NCI-H1105 (cell line): ENCODE measurements around the gene GYS1.
A peak's percentile ranks its signal among the peaks of the same experiment; 100 is the strongest.

Experiments
- DNase-seq: peaks from one replicate; lab custom pipeline; 2025; lab: John Stamatoyannopoulos, UW

Gene GYS1

DNA sequence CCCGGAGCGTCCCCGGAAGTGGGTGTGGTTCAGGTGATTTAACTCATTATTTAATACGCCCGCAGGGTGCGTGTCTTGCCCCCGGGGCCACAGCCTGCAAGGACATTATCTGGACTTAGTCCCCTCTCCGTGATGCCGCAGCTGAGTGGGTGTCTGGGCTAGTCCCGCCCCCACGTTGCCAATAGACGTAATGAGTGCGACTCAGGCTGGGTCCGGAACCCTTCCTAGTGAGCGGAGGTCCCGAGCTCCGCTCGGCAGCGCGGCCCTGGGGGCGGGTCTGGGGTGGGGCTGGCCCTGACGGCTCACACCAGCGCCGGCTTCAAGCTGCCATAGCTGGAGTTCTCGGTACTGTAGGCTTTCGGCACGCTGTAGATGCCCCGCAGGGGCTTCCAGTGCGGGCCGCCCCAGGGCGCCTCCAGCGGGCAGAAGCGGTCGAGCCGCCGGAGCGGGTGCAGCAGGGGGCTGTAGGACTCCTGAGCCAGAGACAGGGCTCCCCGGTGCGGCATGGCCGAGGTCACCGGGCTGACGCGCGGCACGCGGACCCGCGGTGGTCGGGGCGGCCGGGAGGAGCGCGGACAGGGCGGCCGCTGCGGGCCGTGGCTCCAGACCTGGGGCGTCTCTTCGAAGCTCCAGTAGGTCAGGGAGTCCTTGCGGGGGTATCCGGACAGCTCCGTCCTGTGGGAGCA lies 24.7 kb upstream of the GYS1 start:
- peak; percentile 36 for DNase-seq

DNA sequence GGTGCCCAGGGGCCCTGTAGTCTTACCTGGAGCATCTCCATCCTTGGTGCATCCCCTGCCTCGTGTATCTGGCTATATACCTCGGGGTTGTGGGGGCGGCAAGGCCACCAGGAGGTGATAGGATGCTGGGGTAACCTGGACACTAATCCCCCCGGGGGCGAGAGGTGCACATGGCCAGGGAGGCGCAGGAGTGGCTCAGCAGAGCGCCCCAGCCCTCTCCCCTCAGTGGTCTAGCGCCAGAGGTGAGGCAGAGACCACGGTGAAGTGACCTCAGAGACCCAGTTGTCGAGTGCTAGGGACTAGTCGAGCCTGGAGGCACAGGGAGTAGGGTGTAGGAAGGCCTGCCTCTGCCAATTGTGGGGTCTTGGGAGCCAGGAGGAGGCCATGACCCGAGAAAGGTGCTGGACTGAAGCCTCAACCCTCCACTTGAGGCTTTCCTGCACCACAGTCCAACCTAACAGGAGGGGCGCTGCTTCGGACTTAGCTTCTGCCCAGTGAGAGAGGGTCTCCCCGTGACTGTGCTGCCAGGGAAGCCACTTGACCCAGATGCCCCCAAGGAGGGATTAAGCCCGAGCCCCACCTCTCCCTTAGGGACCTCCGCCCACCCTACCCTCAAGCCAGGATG lies 24.0 kb upstream of the GYS1 start, which contains the start of gene LHB:
Gene LHB, minus strand, starts transcription at position 51 of the 625 bp plus-strand sequence. Its CDS starts 10 bp downstream, at position 41.
- DNase-seq: no peak

DNA sequence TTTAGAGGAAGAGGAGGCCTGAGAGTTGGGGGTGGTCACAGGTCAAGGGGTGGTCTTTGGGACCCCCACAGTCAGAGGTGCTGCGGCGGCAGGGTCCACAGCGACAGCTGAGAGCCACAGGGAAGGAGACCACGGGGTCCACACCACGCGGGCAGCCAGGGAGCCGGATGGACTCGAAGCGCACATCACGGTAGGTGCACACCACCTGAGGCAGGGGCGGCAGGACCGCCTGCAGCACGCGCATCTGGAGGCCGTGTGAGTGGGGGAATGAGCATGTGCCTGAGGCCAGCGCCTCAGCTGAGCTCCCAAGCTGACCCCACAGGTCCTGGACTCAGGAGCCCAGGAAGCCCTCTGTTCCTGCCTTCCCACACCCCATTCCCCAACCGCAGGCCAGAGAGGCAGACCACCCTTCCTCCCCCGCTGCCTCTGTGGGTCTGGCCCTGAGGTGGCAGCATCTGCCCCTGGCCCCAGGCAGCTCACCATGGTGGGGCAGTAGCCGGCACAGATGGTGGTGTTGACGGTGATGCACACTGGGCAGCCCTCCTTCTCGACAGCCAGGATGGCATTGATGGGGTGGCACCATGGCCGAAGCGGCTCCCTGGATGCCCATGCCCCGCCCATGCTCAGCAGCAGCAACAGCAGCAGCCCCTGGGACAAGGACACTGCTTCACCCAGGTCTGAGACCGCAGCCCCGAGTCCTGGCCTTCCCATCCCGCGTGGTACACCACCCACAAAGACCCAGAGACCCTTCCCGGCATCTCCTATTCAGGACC lies 23.1 kb upstream of the GYS1 start:
- DNase-seq: no peak

DNA sequence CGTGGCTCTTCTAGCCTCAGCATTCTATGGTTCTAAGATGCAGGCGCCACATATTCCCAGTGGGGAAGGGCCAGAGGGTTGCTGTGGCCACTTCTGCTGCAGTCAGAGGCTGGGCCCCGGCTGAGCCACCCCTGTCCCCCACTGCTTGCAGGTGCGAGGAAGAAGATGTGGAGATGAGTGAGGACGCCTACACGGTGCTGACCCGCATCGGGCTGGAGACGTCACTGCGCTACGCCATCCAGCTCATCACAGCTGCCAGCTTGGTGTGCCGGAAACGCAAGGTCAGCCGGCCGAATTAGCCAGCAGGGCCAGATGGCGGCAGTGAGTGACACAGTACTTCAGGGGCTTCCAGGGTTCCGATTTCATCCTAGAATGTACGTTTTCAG lies 21.8 kb upstream of the GYS1 start:
- no peak for DNase-seq

DNA sequence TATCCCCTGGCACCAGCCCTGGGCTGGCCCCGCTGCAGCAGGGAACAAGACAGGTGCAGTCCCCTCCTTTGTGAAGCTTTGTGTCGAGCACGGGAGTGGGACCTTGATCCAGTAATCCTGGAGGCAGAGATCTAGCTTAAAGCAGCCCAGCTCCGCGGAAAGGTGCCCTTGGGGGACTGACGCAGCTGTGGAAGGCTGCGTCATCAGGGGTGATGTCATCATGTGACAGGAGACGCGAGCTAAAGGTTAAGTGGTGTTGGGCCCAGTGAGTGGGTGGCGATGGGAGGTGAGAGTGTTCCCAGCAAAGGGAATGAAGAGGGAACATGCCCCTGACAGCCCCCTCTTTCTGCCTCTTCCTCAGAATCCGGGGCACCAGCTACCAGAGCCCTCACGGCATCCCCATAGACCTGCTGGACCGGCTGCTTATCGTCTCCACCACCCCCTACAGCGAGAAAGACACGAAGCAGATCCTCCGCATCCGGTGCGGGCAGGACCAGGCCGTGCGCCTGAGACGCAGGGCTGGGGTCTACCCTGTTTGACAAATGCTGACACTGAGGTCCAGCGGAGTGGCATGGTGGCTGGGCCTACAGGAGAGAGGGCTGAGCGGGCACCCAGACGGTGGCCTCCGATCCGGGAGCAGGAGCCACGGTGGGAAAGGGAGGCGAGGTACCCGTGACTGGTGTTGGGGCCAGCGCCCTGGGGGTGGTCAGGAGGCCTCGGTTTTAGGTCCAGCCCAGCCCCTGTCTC lies 21.2 kb upstream of the GYS1 start:
- no peak for DNase-seq

DNA sequence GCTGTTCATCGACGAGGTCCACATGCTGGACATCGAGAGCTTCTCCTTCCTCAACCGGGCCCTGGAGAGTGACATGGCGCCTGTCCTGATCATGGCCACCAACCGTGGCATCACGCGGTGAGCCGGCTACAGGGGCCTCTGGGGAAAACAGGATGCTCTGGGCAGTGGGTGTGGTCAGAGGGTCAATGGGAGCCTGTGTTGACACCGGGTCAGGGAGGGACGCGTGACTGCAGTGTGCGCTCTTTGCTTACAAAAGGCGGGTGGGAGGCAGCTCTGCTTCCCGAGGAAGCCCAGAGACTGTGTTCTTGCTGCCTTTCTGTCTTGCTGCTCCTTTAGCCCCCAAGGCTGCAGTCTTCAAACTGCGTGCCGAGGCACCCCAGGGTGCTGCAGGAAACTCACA lies 18.1 kb upstream of the GYS1 start:
- DNase-seq: no peak

DNA sequence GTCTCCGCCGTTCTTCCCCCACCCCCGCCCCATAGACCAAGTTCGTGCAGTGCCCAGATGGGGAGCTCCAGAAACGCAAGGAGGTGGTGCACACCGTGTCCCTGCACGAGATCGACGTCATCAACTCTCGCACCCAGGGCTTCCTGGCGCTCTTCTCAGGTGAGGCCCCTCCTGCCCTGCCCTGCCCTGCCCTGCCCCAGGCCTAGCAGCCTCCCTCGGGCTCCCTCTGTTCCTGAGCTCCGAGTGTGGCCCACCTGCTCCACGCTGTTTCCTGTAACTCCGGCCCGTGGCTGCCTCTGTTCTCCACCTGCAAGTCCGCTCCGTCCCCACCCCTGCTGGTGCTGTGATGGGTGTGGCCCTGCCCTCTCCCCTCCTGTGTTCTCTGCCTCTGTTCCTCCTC lies 17.3 kb upstream of the GYS1 start:
- DNase-seq: no peak

DNA sequence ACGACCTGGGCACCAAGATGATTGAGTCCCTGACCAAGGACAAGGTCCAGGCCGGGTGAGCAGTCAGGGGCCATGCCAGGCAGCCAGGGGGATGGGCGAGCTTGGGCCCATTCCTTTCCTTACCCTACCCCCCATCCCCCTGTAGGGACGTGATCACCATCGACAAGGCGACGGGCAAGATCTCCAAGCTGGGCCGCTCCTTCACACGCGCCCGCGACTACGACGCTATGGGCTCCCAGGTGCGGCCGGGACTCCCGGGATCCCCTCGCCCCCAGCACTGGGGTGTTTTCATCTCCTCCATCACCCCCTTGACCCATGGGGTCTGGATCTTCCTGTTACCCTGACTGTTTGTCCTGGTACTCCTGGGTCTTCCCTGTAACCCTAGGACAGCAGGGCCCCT lies 16.7 kb upstream of the GYS1 start:
- DNase-seq: no peak

DNA sequence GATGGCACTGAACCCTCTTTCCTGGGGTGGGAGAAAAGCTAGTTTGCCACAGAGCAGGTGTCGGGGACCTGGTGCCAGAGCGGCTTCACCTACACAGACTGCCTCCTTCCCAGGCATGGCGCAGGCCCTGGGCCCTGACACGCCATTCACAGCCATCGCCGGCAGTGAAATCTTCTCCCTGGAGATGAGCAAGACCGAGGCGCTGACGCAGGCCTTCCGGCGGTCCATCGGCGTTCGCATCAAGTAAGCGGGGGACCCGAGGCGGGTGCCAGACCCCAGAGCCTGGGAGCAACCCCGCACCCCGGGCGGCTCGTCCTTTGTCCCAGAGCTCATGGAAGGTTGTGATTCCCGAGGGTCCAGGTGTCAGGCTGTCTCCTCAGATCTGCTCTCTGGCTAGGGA lies 13.8 kb upstream of the GYS1 start:
- no peak for DNase-seq

DNA sequence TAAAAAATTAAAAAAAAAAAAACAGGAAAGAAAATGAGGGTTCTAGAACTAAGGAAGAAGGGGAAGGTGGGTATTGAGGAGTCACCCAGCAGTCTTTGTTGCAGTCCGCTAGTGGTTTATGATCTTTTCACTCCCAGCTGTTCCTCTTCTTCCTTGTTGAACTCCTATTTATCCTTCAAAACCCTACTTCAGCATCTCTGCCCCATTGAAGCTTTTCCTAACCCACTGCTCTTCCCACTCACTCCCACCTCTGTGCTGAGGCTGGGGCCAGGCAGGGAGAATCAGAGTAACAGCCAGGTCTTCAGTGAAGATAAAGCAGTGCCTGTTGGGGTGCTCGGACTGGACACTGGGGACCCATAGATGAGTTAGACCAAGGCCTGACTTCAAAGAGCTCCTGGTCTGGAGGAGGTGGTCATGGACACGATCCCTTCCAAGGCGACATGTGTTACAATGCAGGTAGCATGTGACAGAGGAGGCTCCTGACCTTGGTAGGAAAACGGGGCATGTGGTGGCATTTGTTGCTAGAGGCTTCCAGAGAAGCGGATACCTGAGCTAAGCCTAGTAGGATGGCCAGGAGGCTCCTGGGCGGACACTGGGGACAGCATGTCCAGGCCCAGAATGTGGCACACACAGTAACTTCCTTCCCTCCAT lies 12.0 kb upstream of the GYS1 start:
- no peak for DNase-seq

DNA sequence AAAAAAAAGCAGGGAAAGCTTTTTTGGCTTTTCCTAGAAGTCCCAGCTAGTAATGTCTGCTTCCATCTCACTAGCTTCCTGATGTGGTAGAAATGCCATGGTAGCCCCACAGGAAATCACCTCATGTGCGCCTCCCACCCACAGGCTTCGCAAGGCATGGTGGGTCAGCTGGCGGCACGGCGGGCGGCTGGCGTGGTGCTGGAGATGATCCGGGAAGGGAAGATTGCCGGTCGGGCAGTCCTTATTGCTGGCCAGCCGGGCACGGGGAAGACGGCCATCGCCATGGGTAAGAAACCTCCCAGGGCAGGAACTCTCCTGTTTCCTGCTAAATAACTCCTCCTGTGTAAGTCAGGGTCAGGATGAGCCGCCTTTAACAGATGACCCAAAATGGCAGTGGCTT lies 11.0 kb upstream of the GYS1 start:
- DNase-seq: no peak

DNA sequence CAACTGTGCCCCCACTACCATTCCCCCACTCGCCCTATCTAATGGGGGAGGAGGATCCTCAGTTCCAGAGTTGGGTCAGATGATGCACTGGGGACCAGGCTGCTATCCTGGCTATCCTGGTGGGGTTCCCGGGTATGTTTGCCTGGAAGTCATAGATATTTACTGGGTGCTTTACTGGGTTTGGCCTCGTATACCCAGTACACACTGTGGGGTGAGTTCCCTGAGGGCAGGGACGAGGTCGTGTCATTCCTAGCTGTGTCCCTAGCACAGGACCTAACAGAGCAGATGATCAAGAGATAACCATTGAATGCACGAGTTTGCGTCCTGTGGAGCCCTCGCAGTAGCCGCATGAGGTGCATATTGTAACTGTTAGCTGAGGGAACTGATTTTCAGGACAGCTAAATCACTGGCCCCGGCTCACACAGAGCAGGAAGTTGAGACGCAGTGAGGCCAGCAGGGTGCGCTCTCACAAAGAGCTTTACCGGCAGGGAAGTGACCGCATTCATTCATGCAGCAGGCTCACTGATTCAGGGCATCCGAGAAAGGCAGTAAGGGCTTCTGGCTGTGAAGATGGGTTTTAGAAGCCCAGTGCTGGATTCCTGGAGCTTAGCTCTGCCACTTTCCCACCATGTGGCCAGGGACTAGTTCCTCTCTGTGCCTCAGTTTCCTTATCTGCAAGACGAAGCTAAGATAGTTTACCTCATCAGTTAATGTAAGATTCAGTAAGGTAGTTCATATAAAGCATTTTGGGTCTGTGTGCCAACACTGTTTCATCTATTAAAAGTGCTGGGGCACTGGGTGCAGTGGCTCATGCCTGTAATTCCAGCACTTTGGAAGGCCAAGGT lies 6.6 kb upstream of the GYS1 start:
- no peak for DNase-seq

DNA sequence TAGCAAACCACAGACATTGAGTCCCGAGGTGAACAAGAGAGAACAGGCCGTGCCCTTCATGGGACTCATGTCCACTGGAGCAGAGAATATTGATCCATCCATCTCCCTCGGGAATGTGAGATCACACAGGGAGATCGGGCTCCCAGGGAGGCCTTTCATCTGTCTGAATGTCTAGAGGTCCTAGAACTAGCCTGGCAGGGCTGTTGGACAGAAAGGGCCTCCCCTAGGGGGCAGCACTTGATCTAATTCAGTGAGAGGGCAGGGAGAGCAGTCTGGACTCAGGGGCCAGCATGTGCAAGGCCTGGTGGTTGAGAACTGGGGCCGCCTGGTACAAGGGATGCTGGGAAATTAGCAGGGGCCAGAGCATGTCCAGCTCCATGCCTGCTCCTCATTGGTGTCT lies 4.9 kb upstream of the GYS1 start:
- no peak for DNase-seq

DNA sequence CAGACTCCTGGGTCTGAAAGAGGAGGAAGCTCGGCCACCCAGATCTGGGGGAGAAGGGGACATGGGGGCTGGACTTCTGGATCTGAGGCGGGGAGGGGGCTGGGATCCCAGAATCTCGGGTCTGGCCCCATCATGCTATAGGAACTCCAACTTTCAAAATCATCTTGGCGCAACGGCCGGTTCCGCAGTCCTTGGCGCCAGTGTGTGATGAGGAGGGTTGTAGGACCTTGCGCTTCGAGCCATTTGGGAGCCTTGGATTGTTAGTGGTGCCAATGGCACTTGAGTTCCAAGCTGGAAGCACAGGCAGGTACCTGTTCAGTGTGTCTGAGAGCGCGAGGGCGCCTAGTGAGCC lies 902 bp upstream of the GYS1 start:
- no peak for DNase-seq

DNA sequence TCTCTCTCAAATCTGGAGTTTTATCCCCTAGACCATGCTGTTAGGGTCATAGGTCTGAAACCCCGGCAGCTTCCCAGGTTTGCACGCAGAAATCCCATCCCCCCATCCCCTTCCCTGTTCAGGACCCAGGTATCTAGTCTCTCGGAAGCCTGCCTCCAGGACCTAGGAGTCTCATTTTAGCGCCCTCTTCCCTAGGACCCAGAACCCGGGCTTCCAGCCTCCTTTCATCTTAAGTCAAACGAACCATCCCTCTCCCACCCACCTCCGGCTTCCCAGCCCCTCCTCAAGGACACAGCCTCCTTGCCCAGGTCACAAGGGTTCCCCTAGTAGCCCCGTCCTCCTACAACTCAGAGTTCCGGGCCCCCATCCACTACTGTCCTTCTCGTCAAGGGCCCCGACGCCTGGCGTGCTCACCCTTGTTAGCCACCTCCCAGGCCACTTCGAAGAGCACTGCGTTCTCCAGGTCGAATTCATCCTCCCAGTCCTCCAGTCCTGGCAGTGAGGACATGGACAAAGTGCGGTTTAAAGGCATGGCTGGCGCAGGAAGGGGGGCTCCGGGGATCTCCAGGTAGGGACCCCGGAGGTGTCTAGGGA lies 431 bp downstream of the GYS1 start:
- DNase-seq: no peak

DNA sequence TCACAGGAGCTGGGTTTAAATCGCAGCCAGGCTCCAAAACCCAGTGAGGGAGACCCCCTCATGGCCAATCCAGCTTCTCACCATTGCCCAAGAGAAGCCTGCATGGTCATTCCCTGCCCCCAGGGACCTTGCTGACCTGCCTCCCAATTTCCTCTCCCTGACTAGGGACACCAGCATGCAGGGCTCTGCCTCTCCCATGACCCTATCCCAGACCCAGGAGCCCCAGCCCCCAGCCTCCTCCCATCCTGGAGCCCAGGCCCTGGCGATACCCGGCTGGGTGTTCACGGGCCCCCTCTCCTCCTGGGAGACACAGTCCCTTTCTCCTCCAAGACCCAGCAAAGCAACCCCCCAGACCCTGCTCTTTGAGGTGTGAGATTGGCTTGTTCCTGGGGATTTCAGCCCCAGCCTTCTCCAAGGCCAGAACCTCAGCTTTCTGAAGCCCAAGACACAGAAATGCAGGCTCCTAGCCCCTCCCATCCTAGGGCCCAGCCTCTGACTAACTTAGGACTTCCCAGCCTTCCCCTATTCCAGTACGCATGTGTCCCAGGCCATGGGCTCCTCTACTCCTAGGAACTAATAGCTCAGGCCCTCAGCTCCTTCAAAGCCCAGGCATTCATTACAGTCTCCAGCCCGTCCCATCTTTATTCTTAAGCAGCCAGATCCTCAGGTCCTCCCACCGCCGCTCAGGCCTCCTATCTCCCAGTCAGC lies 1.1 kb downstream of the GYS1 start:
- DNase-seq: no peak

DNA sequence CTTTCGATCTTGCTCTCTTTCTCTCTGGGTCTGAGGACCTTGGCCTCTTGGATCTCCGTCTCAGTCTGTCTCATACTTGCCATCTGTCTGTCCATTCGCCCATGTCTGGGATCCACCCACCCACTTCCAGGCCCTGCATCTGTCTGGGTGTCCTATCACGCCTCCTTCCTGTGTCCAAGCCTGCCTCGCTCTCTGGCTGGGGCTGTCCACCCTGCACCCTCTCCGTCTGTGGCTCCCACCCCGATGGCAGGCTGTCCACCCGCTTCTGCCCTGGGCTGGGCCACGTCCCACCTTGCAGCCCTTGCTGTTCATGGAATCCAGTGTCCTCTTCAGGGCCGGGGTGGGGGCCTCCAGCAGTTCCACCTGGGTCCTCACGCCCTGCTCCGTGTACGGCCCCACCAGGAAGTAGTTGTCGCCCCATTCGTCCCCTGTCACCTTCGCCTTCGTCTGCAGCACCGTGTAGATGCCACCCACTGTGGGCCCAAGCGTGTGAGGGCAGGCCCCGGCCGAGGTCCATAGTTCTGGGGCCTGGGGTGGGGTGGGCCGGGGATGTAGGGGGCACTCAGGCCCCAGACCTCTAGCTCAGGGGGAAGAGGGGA lies 2.0 kb downstream of the GYS1 start:
- DNase-seq: no peak

DNA sequence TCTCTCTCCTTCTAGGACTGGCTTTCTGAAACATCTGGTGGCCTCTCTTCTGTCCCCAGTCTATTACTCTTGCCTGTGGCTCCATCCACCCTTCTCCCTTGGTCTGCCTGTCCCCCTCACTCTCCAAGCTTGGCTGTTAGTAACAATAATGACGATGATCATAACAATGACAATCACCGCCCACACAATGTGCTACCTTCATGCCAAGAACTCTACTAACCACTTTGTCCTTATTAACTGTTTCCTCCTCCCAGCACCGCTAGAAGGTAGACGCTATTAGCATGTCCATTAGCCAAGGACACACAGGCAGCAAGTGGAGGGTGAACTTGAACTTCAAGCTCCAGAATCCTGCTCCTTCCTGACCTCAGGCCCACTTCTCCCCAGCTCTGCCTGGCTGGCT lies 2.7 kb downstream of the GYS1 start:
- no peak for DNase-seq

DNA sequence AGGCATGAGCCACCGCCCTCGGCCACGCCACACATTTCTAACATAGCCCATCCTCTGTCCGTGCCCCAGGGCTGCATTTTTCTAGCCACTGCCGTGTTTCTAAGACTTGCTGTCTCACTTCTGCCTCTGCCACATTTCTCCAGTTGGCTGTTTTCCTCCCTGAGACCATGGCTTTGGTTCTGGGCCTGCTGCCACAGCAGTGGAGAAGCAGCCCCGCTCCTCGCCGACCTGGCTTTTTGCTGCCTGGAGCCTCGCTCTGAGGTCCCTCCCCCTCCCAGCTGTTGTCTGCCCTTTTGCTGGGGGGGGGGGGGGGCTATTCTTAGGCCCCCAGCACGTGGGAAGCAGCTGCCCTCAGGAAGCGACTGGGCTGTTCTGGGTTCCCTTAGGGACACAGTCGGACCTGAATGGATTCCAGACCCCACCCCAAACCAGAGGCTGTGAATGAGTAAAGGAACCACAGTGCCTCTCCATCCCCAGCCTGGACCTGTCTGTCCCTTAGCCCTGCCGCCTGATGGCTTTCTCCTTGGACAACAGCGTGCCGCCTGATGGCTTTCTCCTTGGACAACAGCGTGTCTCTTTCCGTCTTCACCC lies 3.3 kb downstream of the GYS1 start:
- no peak for DNase-seq
